ENCODE results near the gene PLEKHO2. TPM values are rescaled to one million over a fixed set of nuclear protein-coding genes. Genes with fewer than 3 reads are reported as not detected.

PLEKHO2 gene
- total RNA-seq, 1 experiment from 2014 or later: 7.9 TPM

DNA sequence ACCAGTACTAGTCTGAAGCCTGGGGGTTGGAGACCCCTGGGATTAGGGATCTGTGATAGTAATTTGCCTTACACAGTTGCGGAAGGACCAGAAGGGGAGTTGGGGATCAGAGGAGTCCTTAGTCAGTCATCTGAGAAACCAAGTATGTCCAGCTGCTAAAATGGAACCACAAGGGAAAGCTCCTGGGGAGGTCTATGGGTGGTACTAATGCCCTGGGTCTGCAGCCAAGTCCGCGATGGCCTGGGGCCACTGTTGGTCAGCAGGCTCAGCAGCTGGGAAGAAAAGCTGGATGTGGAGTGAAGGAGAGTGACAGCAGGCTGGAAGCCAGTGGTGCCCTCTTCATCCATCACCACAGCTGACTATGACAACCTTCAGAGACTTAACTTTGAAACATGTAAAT lies 67.8 kb downstream of the PLEKHO2 start:
- no peaks in the 10 kb centered on the region for H3K27me3 ChIP-seq (ENCODE audit: insufficient read depth, low read depth)
- no peak overlapping the region for H3K27ac ChIP-seq
- H3K9me2 ChIP-seq (ENCODE audit: insufficient read depth): no peaks in the 10 kb centered on the region
- BruUV-seq (replicated peaks): no TSS peak
- POLR2A ChIA-PET (ENCODE audit: unreplicated experiment): no interaction called here
- CTCF ChIA-PET: interaction anchor here (0.6 kb wide), 1 partner anchor 8 kb away, joined by 3 read pairs; no protein-coding TSS in a partner anchor
- H3K4me3 ChIP-seq: no peak overlapping the region
- H2AFZ ChIP-seq: no peak overlapping the region
- no peaks in the 10 kb centered on the region for H3K79me2 ChIP-seq (ENCODE audit: low read depth)
- H4K20me1 ChIP-seq (ENCODE audit: insufficient read depth): no peaks in the 10 kb centered on the region
- no peaks in the 10 kb centered on the region for H3F3A ChIP-seq (ENCODE audit: insufficient read depth, low read depth)
- no peaks in the 10 kb centered on the region for H3K4me1 ChIP-seq (replicated peaks; ENCODE audit: insufficient read depth)
- intact Hi-C loops (cut with micrococcal nuclease; ENCODE audit: unreplicated experiment): no loop called here
- TF ChIP-seq EZH2 (IDR thresholded peaks at IDR 0.05; ENCODE audit: low read depth): no peak
- TF ChIP-seq, protein P1, sequence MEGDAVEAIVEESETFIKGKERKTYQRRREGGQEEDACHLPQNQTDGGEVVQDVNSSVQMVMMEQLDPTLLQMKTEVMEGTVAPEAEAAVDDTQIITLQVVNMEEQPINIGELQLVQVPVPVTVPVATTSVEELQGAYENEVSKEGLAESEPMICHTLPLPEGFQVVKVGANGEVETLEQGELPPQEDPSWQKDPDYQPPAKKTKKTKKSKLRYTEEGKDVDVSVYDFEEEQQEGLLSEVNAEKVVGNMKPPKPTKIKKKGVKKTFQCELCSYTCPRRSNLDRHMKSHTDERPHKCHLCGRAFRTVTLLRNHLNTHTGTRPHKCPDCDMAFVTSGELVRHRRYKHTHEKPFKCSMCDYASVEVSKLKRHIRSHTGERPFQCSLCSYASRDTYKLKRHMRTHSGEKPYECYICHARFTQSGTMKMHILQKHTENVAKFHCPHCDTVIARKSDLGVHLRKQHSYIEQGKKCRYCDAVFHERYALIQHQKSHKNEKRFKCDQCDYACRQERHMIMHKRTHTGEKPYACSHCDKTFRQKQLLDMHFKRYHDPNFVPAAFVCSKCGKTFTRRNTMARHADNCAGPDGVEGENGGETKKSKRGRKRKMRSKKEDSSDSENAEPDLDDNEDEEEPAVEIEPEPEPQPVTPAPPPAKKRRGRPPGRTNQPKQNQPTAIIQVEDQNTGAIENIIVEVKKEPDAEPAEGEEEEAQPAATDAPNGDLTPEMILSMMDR (conservative IDR thresholded peaks at IDR 0.05): no peak
- no peaks in the 10 kb centered on the region for H3K9me3 ChIP-seq (ENCODE audit: insufficient read depth, low read depth)
- no peak for DNase-seq
- H3K4me2 ChIP-seq: no peak overlapping the region
- no peaks in the 10 kb centered on the region for H3K36me3 ChIP-seq (ENCODE audit: low read depth)

DNA sequence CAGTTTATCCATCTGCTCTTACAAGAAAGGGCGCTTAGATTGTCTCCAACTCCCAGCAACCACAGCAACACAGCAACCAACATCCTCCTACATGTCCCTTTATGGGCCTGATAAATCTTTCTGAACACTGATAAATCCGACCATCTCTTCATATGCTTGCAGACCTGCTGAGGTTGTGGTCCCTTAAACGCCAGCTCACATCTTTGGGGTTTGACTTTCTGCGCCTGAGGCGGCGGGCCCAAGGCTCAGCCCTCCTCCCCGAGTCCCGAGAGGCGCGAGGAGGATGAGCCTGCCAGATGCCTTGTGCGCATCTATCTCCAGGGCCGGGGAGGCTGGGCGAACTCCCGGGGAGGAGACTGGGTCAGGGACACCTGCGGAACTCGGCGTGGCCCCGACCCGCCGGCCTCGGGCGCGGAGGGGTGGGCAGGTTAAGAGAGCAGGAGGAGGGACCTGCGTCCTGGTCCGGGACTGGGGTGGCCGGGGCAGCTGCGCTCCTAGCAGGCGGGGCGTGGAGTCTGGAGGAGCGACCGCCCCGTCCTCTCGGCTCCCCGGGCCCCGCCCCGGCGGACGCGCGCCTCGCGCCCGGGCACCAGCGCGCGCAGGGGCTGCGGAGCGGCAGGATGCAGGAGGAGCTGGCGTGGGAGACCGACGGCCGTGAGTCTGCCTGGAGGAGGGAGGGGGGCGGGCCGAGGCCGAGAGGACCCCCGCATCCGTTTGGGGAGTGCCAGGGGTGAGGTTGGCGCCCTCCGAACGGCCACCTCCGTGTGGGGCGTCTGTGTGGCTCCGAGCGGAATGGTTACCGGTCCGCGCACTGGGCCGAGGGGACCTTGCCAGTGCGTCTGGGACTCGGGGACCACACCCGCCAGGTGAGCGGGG lies 69.8 kb downstream of the PLEKHO2 start, which contains the start of gene ANKDD1A:
Gene ANKDD1A (plus strand): TSS at position 592 of the 876 bp plus-strand sequence. CDS start 29 bp downstream, at position 621.
- Histone ChIP-seq H3K4me1 (replicated peaks; ENCODE audit: insufficient read depth) (no peaks in the 10 kb centered on the region), H3K9me3 (ENCODE audit: insufficient read depth, low read depth) (no peaks in the 10 kb centered on the region), H4K20me1 (ENCODE audit: insufficient read depth) (no peaks in the 10 kb centered on the region), H3K9me2 (ENCODE audit: insufficient read depth) (no peaks in the 10 kb centered on the region), H3K36me3 (ENCODE audit: low read depth) (no peaks in the 10 kb centered on the region), H3K79me2 (ENCODE audit: low read depth) (no peaks in the 10 kb centered on the region), H2AFZ (peak within 1 kb of the TSS; percentile 81), H3K4me3 (peak within 1 kb of the TSS; percentile 63), H3K4me2 (peak within 1 kb of the TSS; percentile 81), H3K27me3 (ENCODE audit: insufficient read depth, low read depth) (no peaks in the 10 kb centered on the region), H3F3A (ENCODE audit: insufficient read depth, low read depth) (no peaks in the 10 kb centered on the region), H3K27ac (no peak within 1 kb of the TSS)
- DNase-seq: peak in 1 of 2 experiments; percentile 79
- ChIA-PET CTCF (interaction anchor here (0.6 kb wide), 1 partner anchor 183 kb away, joined by 3 read pairs; no protein-coding TSS in a partner anchor), POLR2A (ENCODE audit: unreplicated experiment) (interaction anchor here (0.6 kb wide), 1 partner anchor 94 kb away, joined by 3 read pairs; no protein-coding TSS in a partner anchor)
- BruUV-seq (replicated peaks): no TSS peak
- TF ChIP-seq EZH2 (IDR thresholded peaks at IDR 0.05; ENCODE audit: low read depth): no peak
- TF ChIP-seq, protein P1 (conservative IDR thresholded peaks at IDR 0.05): no peak
- intact Hi-C loops (cut with micrococcal nuclease; ENCODE audit: unreplicated experiment): no loop called here

DNA sequence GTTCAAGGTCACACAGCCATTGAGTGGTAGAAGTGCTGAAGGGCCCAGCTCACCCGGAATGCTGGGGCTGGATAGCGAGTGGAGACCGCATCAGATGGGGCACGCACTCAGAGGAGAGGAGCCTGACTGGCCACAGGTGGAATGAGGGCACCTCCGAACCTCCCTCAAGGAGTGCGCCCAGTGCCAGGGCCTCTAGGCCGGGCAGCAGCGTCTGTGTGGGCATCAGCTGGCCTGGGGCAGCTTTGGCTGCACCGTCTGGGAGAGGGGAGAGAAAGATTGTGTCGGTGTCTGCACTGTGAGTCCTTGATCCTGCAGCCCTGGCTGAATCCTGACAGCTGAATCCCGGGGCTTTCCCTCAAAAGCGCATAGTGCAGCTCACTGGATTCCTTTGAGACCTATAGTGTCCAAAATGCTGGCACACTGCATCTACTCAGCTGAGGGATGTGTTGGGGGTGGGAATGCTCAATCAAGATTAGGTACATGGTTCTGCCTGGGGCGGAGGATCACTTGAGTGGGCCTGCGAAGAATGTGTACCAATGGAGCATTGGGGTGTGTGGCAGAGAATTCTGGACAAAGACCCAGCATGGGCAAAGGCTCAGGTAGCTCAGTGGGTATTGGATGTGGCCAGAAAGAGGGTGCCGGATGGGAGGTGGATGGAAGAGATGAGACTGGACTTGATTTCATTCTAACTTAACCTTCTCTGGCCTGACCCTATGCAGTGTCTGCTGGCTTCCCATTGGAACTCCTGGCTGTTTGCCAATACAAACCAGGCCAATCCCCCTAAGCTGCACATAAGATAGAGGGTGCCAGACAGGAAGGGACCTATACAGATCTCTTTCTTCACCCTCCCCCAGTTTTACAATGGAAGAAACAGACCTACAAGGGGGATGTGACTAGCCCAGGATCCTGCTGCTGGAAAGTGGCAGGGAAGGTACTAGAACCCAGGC lies 70.9 kb downstream of the PLEKHO2 start:
- Histone ChIP-seq H3K79me2 (ENCODE audit: low read depth) (no peaks in the 10 kb centered on the region), H3K27ac (no peak overlapping the region), H3K27me3 (ENCODE audit: insufficient read depth, low read depth) (no peaks in the 10 kb centered on the region), H3K4me1 (replicated peaks; ENCODE audit: insufficient read depth) (no peaks in the 10 kb centered on the region), H3K9me3 (ENCODE audit: insufficient read depth, low read depth) (no peaks in the 10 kb centered on the region), H3K36me3 (ENCODE audit: low read depth) (no peaks in the 10 kb centered on the region), H3K4me3 (no peak overlapping the region), H3F3A (ENCODE audit: insufficient read depth, low read depth) (no peaks in the 10 kb centered on the region), H3K4me2 (peak overlapping the region; percentile 81; the same call in 1 of the 2 replicates), H3K9me2 (ENCODE audit: insufficient read depth) (no peaks in the 10 kb centered on the region), H2AFZ (no peak overlapping the region), H4K20me1 (ENCODE audit: insufficient read depth) (no peaks in the 10 kb centered on the region)
- BruUV-seq (replicated peaks): no TSS peak
- CTCF ChIA-PET: interaction anchor here (0.5 to 0.6 kb wide), 2 partner anchors 80 to 184 kb away, joined by 3 to 4 read pairs; no protein-coding TSS in a partner anchor
- DNase-seq: no peak
- TF ChIP-seq EZH2 (IDR thresholded peaks at IDR 0.05; ENCODE audit: low read depth): no peak
- POLR2A ChIA-PET (ENCODE audit: unreplicated experiment): interaction anchor here (0.6 kb wide), 2 partner anchors 111 to 204 kb away, joined by 5 to 7 read pairs; no protein-coding TSS in a partner anchor
- intact Hi-C loops (cut with micrococcal nuclease; ENCODE audit: unreplicated experiment): no loop called here

All from PC-9 (cell line).